CD8-positive, alpha-beta memory T cell (primary cell): ENCODE results near the gene OLFML2B. TPM values are rescaled to one million over a fixed set of nuclear protein-coding genes. Genes with fewer than 3 reads are reported as not detected.
A peak's percentile ranks its signal among the peaks of the same experiment; 100 is the strongest.

Source experiments
- CTCF ChIA-PET: fragments of 350-600 bp; sonication (Branson Sonifier 250); formaldehyde crosslinking; loops from one replicate; lab custom pipeline; 2021; ENCODE audit warnings: antibody characterized with exemption; lab: Charles Lee
- POLR2A ChIA-PET: fragments of 350-600 bp; sonication (Branson Sonifier 250); formaldehyde crosslinking; loops from one replicate; lab custom pipeline; 2021; ENCODE audit warnings: antibody characterized with exemption; lab: Charles Lee
- DNase-seq, 5 donors: peaks; one replicate each; pipeline versions ENCODE4 v3.0.0 to v3.0.0-alpha.2; 2020 to 2022; ENCODE audit warnings: mixed read lengths in 1 of 5
- H3K27ac ChIP-seq: one replicate; pipeline ENCODE4 v1.7.0; 2013; ENCODE audit warnings: low read depth, mild to moderate bottlenecking, low read length, moderate library complexity
- H3K27me3 ChIP-seq: 2 replicates; pipeline ENCODE4 v1.7.0; 2013; ENCODE audit warnings: low read length, mild to moderate bottlenecking; ENCODE audit not compliant: insufficient read depth, poor library complexity, severe bottlenecking
- H3K36me3 ChIP-seq: 2 replicates; pipeline ENCODE4 v1.7.0; 2013; ENCODE audit warnings: mild to moderate bottlenecking, low read length, moderate library complexity; ENCODE audit not compliant: insufficient read depth
- H3K4me1 ChIP-seq: 2 replicates; pipeline ENCODE4 v1.7.0; 2013; ENCODE audit warnings: mild to moderate bottlenecking, low read length, moderate library complexity; ENCODE audit not compliant: insufficient read depth
- H3K4me3 ChIP-seq: 2 replicates; pipeline ENCODE4 v1.7.0; 2013; ENCODE audit warnings: mild to moderate bottlenecking, low read length
- H3K9me3 ChIP-seq: 2 replicates; pipeline ENCODE4 v1.7.0; 2013; ENCODE audit warnings: mild to moderate bottlenecking, low read length
- H3K27ac Mint-ChIP-seq, 8 donors: one replicate each; pipeline ENCODE4 v1.8.0; 2020 to 2021; ENCODE audit warnings: mixed read lengths in 8 of 8, mild to moderate bottlenecking in 6 of 8, inconsistent platforms in 3 of 8, moderate library complexity in 3 of 8
- H3K27me3 Mint-ChIP-seq, 2 donors: one replicate each; pipeline ENCODE4 v1.8.0; 2020 to 2021; ENCODE audit warnings: mixed read lengths in 2 of 2, mild to moderate bottlenecking in 1 of 2, moderate library complexity in 1 of 2
- H3K36me3 Mint-ChIP-seq, 3 donors: one replicate each; pipeline ENCODE4 v1.8.0; 2020 to 2021; ENCODE audit warnings: mixed read lengths in 3 of 3, inconsistent platforms in 1 of 3, mild to moderate bottlenecking in 1 of 3
- H3K4me1 Mint-ChIP-seq, 3 donors: one replicate each; pipeline ENCODE4 v1.8.0; 2020 to 2021; ENCODE audit warnings: mixed read lengths in 3 of 3, inconsistent platforms in 1 of 3, mild to moderate bottlenecking in 1 of 3
- H3K4me3 Mint-ChIP-seq, 7 donors: one replicate each; pipeline ENCODE4 v1.8.0; 2020 to 2021; ENCODE audit warnings: mixed read lengths in 7 of 7, mild to moderate bottlenecking in 6 of 7, moderate library complexity in 4 of 7, inconsistent platforms in 2 of 7
- H3K9me3 Mint-ChIP-seq, 5 donors: one replicate each; pipeline ENCODE4 v1.8.0; 2020 to 2022; ENCODE audit warnings: mixed read lengths in 5 of 5, mild to moderate bottlenecking in 3 of 5, moderate library complexity in 2 of 5, inconsistent platforms in 1 of 5
- polyA plus RNA-seq: library from polyadenylated mRNA; unstranded; fragments of 300-500 nt; fragmentation: Illumina TruSeq; gene quantifications from one replicate; pipeline ENCODE4 v1.2.3, GENCODE V29; 2021
- total RNA-seq, 2 experiments: library from RNA; stranded (reverse); gene quantifications; one replicate each; pipeline ENCODE4 v1.2.3, GENCODE V29; 2021

OLFML2B gene
- total and polyA plus RNA-seq, 3 experiments from 2014 or later = 0.22 TPM; not detected in 1

GRCh38 chr1:161936786-161937185, 86.9 kb downstream of the OLFML2B start:
- Mint-ChIP-seq H3K27ac (peak overlapping the region in 3 of 8 donors; percentile 10 to 23 (median 13)), H3K27me3 (no peaks in the 10 kb centered on the region), H3K9me3 (no peaks in the 10 kb centered on the region), H3K36me3 (peaks cover 5 to 18% (median 16%) of the 10 kb centered on the region in 3 donors), H3K4me3 (no peak overlapping the region), H3K4me1 (peaks cover 38 to 42% (median 38%) of the 10 kb centered on the region in 3 donors)
- Histone ChIP-seq H3K27ac (no peak overlapping the region), H3K4me3 (no peak overlapping the region), H3K9me3 (no peaks in the 10 kb centered on the region), H3K27me3 (no peaks in the 10 kb centered on the region), H3K4me1 (peaks cover 46% of the 10 kb centered on the region), H3K36me3 (no peaks in the 10 kb centered on the region)
- no peak for DNase-seq
- ChIA-PET CTCF (no interaction called here), POLR2A (no interaction called here)

GRCh38 chr1:161935264-161935663, 88.4 kb downstream of the OLFML2B start:
- Mint-ChIP-seq H3K27me3 (no peaks in the 10 kb centered on the region), H3K4me1 (peaks cover 38 to 42% (median 38%) of the 10 kb centered on the region in 3 donors), H3K4me3 (peak overlapping the region in 2 of 7 donors; percentile 9 to 38), H3K9me3 (no peaks in the 10 kb centered on the region), H3K27ac (peak overlapping the region in 4 of 8 donors; percentile 11 to 75 (median 60)), H3K36me3 (peaks cover 5 to 10% (median 10%) of the 10 kb centered on the region in 3 donors)
- DNase-seq = no peak
- Histone ChIP-seq H3K36me3 (no peaks in the 10 kb centered on the region), H3K27me3 (no peaks in the 10 kb centered on the region), H3K9me3 (no peaks in the 10 kb centered on the region), H3K4me1 (peaks cover 46% of the 10 kb centered on the region), H3K4me3 (no peak overlapping the region), H3K27ac (no peak overlapping the region)
- CTCF ChIA-PET = no interaction called here
- POLR2A ChIA-PET = no interaction called here

- Histone ChIP-seq H3K27ac (no peak overlapping the region), H3K4me3 (peak overlapping the region; percentile 24), H3K36me3 (no peaks in the 10 kb centered on the region), H3K27me3 (no peaks in the 10 kb centered on the region), H3K4me1 (peaks cover 46% of the 10 kb centered on the region), H3K9me3 (no peaks in the 10 kb centered on the region)
- peak in 2 of 5 donors; percentile 33 to 62 for DNase-seq
- Mint-ChIP-seq H3K9me3 (no peaks in the 10 kb centered on the region), H3K4me3 (peak overlapping the region; percentile 17 to 77 (median 34)), H3K27me3 (no peaks in the 10 kb centered on the region), H3K4me1 (peaks cover 38 to 49% (median 38%) of the 10 kb centered on the region in 3 donors), H3K27ac (peak overlapping the region; percentile 29 to 87 (median 56)), H3K36me3 (peaks cover 5 to 12% (median 12%) of the 10 kb centered on the region in 3 donors)
- ChIA-PET POLR2A (no interaction called here), CTCF (interaction anchor here (1.3 kb wide), 1 partner anchor 29 kb away, joined by 4 read pairs; no protein-coding TSS in a partner anchor)
Measured at GRCh38 chr1:161933592-161934588, 89.8 kb downstream of the OLFML2B start.

Other genes with a start within 250 kb of the OLFML2B start
- under 1 TPM in 1 of 2 experiments, not detected in 1; 0.07 TPM for gene NOS1AP, start 45.8 kb upstream of the OLFML2B start, total RNA-seq
- gene NOS1AP, start 45.8 kb upstream of the OLFML2B start, polyA plus RNA-seq = not detected